Right hindlimb (tissue), 1 donor: ENCODE measurements around the gene CACNA1A.
"Not testable (repeated sequence)": the region's sequence is repeated elsewhere in the genome, so short reads cannot be mapped to it uniquely, and the experiment has no call there.

Source experiments
- DNase-seq: peaks from one replicate; pipeline ENCODE4 v3.0.0-alpha.2; 2018

The CACNA1A gene

DNA sequence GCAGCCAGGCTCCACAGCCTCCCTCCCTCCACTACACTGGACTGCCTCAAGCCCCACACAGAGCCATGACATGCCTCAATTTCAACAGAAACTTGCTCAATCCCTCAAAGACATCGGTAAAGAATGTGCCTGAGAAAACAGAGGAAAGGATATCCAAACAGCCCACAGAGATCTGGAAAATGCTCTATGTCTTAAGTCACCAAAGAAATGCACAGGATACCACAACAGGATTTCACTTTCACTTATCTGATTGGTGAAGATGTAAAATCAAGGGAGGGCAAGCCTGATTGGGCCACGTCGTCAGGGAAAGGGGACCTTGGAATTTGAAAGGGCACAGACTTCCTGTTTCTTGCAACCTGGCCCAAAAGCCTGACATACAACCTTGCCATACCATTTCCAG is 14.2 kb downstream of the CACNA1A start:
- DNase-seq = no peak

DNA sequence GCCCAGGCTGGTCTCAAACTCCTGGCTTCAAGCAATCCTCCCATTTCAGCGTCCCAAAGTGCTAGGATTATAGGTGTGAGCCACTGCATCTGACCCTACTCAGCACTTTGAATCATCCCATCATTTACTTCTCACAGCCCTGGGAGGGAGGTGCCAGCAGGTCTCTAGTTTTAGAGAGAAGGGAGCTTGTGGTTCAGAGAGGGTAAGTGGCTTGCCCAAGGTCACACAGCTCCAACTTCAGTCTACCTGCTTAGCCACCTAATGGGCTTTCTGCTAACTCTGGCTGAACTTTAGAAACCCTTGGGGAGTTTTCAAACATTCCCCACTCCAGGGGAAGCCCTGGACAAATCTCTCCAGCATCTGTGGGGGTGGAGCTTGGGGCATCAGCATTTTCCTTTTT is 18.3 kb downstream of the CACNA1A start:
- DNase-seq = no peak

DNA sequence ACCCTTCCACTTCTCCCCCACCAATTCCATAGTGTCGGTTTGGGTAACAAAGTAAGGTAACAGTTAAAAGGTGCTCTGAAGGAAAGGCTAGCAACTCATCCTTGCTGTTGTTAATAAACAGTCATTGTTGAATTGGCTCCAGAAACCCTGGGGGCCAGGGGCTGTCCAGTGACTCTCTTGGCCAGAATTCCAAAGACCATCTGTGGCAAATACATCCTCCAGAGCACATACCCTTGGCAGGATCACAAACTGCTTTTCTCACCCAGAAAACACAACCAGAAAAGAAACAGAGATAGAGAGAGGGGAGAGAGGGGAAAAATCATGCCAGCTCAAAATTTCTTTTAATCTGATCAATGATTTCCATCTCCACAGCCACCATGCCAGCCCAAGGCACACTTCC is 22.1 kb downstream of the CACNA1A start:
- no peak for DNase-seq

DNA sequence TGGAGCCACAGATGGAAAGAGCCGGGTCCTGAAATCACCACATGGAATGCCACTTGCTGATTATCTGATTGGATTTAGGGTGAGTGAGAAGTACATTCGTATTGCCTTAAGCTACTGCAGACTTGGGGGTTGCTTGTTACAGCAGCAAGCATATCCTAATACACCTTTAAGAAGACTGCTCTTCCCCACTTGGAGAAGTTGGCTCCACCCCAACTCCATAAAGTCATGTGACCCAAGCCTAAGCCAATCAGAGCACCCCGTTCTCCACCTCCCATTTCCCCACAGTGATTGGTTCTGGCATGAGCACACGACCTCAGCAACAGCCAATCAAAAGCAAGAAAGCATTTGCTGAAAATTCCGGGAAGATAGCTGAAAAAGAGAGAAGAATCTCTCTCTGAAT is 23.1 kb downstream of the CACNA1A start:
- no peak for DNase-seq

DNA sequence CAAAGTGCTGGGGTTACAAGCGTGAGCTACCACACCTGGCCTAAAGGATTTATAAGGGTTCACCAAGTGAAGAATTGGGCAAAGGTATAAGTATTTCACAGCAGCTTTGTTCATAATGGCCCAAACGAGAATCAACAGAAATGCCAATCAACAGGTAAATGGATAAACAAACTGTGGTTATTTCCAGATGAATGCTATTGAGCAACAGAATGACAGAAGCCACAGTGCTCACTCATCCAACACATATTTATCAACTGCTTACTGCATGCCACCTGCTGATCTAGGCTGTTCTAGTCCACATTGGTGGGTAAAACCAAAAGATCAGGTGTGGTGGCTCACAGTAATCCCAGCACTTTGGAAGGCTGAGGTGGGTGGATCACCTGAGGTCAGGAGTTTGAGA is 27.7 kb downstream of the CACNA1A start:
- DNase-seq = no peak

DNA sequence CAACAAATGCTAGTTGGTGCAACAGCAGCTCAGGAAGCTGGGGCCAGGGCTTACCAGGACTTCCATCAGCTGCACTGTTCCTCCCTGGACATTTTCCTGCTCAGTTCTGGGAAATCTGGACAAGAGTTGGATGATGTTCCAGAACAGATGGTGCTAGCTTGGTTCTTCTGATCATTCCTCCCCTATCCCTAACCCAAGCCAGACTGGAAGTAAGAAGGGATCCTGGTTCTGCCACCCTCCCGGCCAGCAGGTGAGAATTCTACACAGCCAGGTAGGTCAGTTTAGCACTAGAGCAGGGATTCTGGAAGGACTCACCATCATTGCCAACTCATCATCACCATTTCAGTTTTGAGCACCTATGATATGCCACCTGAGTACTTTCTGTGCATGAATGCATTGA is 30.2 kb downstream of the CACNA1A start:
- DNase-seq = no peak

DNA sequence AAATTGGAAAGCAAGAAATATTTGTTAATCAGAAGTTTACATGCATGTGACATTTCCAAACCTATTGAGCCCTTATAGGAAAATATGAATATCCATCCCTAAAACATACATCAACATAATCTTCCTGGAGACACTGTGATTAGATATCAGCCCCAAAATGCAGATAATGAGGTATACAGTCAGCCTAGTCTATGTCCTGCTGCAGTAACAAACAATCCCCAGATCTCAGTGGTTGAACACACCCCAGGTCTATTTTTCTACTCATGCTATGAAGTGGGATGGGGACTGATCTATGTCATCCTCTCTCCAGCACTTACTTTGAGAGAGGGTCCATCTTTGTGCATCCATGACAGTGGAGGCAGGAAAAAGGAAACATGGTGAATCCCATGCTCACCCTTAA is 31.2 kb downstream of the CACNA1A start:
- no peak for DNase-seq

DNA sequence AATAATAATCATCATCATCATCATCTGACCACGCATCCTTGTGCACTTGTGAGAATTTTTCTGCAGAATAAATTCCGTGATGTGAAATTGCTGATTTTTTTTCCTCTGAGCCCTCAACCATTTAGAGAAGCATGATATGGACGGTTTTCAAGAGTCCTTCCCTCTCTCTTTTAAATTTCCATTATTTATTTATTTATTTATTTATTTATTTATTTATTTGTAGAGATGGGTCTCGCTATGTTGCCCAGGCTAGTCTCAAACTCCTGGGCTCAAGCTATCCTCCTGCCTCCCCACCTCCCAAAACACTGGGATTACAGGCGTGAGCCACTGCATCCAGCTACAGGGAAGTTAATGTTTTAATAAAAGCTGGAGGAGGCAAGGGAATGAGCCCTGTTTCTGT is 39.6 kb downstream of the CACNA1A start:
- no peak for DNase-seq

DNA sequence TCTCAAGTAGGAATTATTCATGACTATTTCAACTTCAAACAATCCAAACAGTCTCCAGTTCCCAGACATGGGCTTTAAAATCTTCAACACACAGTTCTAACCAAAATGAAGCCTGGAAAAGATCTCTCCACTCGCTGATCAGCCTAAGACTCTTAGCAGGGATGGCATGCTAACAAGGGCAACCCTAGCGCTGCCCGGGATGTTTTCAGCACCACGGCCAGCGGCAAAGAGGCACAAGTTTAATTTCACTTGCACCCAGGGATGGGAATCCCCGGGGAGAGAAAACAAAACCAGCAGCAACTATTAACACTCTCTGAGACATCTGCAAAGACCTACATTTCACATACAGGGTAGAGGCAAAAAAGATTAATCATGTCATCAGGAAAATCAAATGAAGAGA is 43.0 kb downstream of the CACNA1A start:
- no peak for DNase-seq

DNA sequence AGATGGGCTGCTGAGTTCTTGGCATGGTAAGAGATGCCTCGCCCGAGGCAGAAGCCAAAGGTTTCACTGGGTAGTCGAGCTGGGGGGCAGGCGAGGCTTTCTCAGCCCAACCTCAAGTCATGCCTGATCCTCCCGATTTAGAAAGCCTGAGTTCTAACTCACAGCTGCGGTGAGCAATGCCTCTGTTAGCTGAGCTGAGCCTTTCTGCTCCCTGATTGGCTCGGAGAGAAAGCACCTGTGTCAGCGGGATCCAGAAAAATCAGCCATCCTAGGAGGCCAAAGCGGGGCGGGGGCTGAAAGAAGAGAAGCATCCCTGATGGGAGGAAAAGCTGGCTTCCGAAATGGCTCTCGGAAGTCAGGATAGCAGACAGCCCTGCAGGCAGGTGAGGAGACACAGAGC is 44.7 kb downstream of the CACNA1A start:
- no peak for DNase-seq

DNA sequence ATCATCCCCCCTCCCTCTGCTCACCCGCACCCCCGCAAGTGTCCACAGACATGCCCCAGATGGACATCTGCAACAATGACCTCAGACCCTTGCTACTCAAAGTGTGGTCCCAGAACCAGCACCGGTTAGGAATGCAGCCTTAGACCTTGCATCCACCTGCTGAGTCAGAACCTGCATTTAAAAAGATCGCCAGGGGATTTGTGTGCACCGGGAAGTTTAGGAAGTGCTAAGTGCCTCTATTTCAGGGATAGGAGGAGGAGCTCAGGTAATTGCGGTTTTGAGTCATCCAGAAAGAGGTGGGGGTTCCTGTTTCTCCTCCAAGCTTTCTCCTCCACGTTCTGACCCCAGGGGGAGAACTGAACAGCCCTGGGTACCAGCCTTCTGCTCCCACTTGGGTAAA is 46.2 kb downstream of the CACNA1A start:
- DNase-seq = no peak

DNA sequence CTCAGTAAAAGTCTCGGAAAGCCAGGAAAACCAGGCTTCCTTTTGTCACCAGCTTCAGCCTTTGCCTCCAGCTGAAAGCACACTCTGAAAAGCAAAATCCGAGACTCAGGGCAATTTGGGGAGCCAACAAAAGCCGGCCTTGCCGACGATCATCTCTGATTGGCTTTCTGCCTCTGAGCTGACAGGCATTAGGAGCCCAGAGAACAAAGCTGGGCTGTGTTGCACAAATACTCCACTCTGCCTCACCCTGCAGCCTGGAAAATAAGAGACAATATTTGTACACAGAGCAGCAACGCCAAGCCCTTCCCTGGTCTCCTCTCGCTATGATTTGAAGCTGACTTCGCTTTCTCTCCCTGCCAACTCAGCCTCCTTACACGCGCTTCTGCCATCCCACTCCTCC is 46.9 kb downstream of the CACNA1A start:
- no peak for DNase-seq

DNA sequence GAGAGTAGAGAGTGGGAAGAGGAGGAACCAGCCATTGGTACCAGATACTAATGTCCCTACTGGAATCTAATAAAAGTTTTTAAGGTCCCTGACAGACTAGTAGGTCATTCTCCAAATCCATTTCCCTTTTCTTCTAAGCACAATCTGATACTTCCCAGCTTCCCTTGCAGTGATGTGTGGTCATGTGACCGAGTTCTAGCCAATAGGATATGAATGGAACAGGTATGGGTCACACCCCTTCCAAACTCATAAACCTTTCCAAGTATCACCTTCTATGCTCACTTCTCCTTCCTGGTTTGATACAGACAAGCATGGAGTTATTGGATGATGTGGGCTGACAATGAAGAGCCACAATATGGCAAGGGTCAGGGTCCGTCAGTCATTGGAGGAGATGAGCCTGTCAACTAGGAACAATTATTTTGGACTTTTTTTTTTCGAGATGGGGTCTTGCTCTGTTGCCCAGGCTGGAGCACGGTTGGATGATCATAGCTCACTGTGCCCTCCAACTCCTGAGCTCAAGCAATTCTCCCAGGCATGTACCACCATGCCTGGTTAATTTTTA is 54.8 kb downstream of the CACNA1A start:
- no peak for DNase-seq

DNA sequence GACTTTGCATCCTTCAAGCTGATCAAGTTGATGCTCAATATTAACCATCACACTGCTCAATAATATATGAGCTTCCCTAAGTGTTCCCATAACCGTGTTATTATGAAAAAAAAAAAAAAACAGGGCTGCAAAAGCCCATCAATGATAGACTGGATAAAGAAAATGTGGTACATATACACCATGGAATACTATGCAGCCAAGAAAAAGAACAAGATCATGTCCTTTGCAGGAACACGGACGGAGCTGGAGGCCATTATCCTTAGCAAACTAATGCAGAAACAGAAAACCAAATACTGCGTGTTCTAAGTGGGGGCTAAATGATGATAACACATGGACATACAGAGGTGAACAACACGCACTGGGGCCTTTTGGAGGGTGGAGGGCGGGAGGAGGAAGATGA is 58.3 kb downstream of the CACNA1A start:
- no peak for DNase-seq

DNA sequence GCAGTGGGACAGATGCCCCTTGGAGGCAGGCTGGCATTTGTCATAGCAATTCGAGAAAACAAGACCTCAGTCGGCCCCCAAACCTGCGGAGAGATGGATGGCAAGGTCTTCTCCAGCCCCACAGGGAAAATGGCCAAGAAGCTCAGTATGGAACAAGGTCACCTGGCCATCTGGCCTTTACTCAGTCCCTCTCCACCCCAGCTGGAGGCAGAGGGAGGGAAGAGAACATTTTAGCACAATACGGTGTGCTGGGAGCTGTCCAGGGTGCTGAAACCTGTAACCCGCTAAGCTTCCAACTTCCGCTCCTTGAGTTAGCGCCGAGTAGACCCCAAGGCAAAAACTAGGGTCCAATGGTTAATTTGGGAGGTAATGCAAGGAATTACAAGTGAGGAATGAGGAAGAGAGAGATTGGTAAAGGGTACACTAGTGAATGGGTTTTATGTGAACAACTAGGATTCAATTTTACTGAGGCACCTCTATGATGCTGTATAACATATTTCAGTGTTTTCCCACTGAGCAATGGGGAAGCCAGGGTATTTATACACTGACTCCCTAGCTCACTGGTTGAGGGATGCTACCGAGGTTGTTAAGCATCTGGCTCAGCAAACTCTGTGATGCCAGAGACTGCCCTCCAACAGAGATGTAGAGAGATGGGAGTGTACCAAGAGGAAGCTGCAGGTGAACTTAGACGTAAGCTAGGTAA is 64.3 kb downstream of the CACNA1A start:
- peak; percentile 51 for DNase-seq

DNA sequence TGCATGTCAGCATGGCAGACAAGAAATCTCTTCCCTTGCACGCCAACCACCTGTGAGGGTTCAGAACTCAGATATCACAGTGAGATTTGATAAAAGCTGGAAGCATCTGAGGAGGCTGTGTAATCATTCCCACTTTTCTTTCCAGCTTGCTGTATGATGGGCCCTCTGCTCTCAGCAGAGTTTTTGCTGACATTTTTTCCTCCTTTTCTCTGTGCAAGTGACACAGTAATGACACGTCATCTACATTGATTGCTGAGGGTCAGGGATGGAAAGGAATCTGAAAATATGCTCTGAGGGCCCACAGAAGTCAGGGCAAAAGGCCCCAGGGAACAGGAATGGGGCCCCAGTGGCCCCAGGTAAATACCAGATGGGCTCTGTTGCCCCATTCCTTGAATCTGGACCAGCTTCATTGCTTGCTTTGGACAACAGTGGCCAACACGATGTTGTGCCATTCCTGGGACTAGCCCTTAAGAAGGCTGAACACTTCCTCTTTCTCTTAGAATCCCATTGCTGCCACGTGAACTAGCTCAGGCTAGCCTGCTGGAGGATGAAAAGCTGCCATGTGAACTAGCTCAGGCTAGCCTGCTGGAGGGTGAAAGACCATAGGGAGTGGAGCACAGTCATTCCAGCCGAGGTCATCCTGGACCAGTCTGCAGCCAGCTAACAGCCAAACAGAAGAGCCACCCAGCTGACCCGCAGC is 68.2 kb downstream of the CACNA1A start:
- no peak for DNase-seq

DNA sequence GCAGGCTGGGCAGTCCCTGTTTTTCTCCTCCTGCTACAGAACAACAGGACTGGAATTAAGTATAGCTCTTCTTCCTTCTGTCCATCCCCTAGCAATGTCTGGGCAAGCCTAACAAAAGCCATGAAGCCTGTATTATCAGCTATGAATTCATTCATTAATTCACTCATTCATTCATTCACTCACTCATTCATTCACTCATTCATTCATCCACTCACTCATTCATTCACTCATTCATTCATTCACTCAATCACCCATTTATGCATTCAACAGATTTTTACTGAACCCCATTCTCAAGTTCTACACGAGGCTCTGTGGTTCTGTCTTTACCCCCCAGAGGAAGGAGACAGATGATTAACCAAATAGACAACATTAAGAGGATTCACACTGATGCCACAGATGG is 69.9 kb downstream of the CACNA1A start:
- no peak for DNase-seq

DNA sequence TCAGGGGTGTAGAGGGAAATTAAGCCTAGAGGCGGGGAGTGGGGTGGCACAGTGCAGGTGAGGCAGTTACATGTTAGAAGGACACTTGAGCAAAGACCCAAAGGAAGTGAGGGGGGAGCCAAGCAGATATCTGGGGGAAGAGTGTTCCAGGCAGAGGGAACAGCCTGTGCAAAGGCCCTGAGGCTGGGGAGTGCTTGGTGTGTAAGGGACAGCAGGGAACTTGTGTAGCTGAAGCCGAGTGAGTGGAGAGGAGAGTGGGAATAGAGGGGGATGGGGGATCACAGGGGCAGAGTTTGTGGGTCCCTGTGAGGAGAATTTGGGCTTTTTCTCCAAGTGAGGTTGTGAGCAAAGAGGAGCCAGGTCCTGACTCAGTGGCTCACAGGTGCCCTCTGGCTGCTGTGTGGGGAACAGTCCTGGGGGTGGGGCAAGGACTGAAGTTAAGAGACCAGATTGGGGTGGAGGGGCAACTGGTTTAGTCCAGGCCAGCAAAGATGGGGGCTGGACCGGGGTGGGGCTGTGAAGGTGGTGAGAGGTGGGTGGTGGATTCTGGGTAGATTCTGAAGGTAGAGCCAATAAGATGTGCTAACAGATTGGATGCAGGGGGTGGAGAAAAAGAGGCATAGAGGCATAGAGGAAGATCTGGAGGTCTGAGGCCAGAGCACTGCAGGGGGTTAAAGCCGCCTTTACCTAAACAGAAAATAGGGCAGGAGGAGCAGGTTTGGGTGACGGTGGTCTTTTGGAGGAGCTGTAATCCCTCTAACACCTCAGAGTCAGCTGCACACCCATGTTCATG is 75.3 kb downstream of the CACNA1A start:
- DNase-seq = peak; percentile 21

DNA sequence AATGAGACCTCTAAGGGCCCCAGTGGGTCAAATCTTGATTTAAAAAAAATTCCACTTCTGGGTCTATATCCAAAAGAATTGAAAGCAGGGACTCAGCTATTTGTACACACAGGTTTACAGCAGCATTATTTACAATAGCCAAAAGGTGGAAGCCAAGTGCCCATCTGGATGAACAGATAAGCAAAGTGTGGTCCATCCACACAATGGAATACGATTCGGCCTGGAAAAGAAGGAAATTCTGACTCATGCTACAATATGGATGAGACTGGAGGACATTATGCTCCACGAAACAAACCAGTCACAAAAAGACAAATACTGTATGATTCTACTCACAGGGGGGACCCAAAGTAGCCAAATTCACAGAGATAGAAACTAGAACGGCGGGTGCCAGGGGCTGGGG is 76.7 kb downstream of the CACNA1A start:
- DNase-seq = no peak

DNA sequence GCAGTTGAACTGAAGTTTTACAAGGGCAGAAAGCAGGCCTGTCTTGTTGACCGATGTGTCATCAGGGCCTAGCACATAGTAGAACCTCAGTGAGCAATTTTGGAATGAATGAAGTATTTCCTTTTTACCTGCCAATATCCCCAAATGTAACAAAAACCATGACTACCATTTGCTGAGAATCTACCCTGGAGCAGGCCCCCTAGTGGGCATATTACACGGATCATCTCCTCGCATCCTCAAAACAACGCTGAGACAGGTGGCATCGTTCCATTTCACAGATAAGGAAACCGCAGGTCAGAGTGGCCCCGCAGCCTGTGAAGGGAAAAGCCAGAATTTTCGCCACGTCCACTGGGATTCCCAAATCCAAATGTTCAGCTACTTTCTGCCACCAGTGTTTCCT is 77.9 kb downstream of the CACNA1A start:
- no peak for DNase-seq

DNA sequence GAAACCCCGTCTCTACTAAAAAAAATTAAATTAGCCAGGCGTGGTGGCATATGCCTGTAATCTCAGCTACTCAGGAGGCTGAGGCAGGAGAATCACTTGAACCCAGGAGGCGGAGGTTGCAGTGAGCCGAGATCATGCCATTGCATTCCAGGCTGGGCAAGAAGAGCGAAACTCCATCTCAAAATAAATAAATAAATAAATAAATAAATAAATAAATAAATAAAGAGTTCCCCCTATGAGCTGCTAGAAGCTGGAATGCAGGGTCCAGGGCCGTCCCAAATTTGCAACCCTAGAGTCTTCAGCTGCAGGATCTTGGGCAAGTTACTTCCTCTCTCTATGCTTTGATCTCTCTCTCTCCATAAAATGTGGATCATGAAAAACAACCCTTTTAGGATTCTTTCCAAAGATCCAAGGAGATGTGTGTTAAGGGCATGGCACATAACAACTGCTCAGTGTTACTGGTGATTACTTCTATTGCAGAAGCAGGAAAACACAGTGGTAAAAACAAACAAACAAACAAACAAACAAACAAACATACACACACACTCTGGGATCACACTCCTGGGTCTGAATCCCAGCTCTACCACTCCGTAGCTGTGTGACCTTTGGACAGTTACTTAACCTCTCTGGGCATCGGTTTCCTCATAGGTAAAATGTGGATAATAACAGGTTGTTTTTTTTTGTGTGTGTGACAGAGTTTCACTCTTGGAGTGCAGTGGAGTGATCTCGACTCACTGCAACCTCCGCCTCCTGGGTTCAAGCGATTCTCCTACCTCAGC is 78.8 kb downstream of the CACNA1A start:
- no peak for DNase-seq

DNA sequence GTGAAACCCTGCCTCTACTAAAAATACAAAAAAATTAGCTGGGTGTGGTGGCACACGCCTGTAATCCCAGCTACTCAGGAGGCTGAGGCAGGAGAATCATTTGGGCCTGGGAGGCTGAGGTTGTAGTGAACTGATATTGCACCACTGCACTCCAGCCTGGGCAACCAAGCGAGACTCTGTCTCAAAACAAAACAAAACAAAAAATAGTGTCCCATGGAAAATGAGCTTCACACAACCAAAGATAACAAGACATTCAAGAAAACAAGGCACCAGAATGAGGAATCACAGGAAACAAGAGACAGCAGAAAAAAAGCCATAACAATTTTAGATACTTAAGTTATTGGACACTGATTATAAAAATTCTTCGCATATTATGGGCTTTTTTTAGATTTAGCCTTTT is 80.4 kb downstream of the CACNA1A start:
- DNase-seq = not testable (repeated sequence)

DNA sequence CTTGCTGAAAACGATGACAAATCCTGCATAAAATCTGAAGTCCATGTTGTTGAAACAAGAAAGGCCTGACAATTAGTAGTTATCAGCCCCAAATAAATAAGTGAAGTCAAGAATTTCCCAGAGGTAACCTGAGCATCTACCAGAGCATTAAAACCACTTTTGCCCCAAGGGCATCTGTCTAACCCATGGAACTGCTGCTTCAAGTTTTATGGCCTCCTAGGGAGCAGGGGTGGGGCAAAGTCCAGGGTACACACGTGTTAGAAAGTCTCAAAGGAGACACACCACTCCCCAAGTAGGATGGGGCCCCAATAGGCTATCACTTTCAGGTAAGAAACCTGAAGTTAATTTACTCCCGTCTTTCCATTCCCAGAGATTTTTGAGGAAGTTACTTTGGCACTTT is 81.1 kb downstream of the CACNA1A start:
- no peak for DNase-seq
